HepG2 (cell line): ENCODE measurements around the gene FKBP8. TPM values are rescaled to one million over a fixed set of nuclear protein-coding genes. Genes with fewer than 3 reads are reported as not detected.

Source experiments
- ATAC-seq: fragments of 200-7000 bp; cut with Tn5 transposase; 3 replicates; pipeline ENCODE4 v1.9.1; 2020; ENCODE audit warnings: mild to moderate bottlenecking, moderate library complexity
- BruUV-seq: library from RNA; stranded (reverse); fragments of 400-500 nt; replicated peaks from 2 replicates; lab custom pipeline; 2021; lab: Mats Ljungman, UMichigan
- CTCF ChIA-PET: fragments of 300-600 bp; formaldehyde crosslinking; extraction: SDS; loops from one replicate; lab custom pipeline; 2021; ENCODE audit warnings: low total read pairs, inconsistent platforms, low intra/inter-chr PET ratio; lab: Yijun Ruan, JAX
- POLR2A ChIA-PET: fragments of 350-600 bp; sonication (Branson Sonifier 250); formaldehyde crosslinking; loops from one replicate; lab custom pipeline; 2020; ENCODE audit warnings: antibody characterized with exemption, inconsistent platforms; lab: Yijun Ruan, JAX
- DNase-seq: peaks from one replicate; pipeline ENCODE4 v3.0.0-alpha.2; 2015; ENCODE audit warnings: low spot score
- FAIRE-seq: peaks from 3 replicates; lab custom pipeline; 2011; peaks lifted over from hg19 to GRCh38; lab: Jason Lieb, UNC
- H2AFZ ChIP-seq: one replicate; pipeline ENCODE4 v1.6.1; 2011; ENCODE audit warnings: low read length, inconsistent platforms
- H3K27ac ChIP-seq: fragments of 300-600 bp; 3 replicates; pipeline ENCODE4 v1.8.0; 2011; ENCODE audit warnings: mixed run types, mild to moderate bottlenecking, mixed read lengths, low read length, inconsistent platforms; ENCODE audit not compliant: insufficient read depth; ENCODE audit errors: extremely low read length
- H3K27me3 ChIP-seq, 2 experiments: fragments of 200-600 bp in 1 of 2; 2 replicates in 1 of 2; 3 replicates in 1 of 2; pipeline versions ENCODE4 v1.6.0 to v1.8.0; 2011; ENCODE audit warnings: low read length in 2 of 2, mild to moderate bottlenecking in 2 of 2, moderate library complexity in 2 of 2, inconsistent platforms in 1 of 2; ENCODE audit not compliant: insufficient read depth in 2 of 2, control insufficient read depth in 1 of 2
- H3K36me3 ChIP-seq, 2 experiments: fragments of 200-600 bp in 1 of 2; replicated peaks in 1 of 2; 2 replicates in 1 of 2; 3 replicates in 1 of 2; pipeline versions ENCODE4 v1.5.1 to v1.8.0; 2011; ENCODE audit warnings: low read length in 2 of 2, inconsistent platforms in 1 of 2; ENCODE audit not compliant: insufficient read depth in 2 of 2, control insufficient read depth in 1 of 2
- H3K4me1 ChIP-seq: 2 replicates; pipeline ENCODE4 v1.5.1; 2012; ENCODE audit warnings: low read length, inconsistent platforms; ENCODE audit not compliant: insufficient read depth
- H3K4me2 ChIP-seq: 2 replicates; pipeline ENCODE4 v1.6.0; 2011; ENCODE audit warnings: low read depth, low read length, inconsistent platforms
- H3K4me3 ChIP-seq, 3 experiments: fragments of 200-600 bp in 1 of 3; sonication (generic), shearing (Covaris generic) in 1 of 3; replicated peaks in 1 of 3; 2 replicates each; pipeline ENCODE4 v1.5.1; 2011 to 2016; ENCODE audit warnings: low read length in 3 of 3, inconsistent platforms in 2 of 3, low read depth in 2 of 3, mild to moderate bottlenecking in 2 of 3, control low read depth in 1 of 3, mixed read lengths in 1 of 3; ENCODE audit not compliant: insufficient read depth in 1 of 3
- H3K79me2 ChIP-seq: one replicate; pipeline ENCODE4 v1.6.1; 2011; ENCODE audit warnings: low read length, inconsistent platforms; ENCODE audit not compliant: insufficient read depth
- H3K9ac ChIP-seq: 2 replicates; pipeline ENCODE4 v1.6.0; 2011; ENCODE audit warnings: mild to moderate bottlenecking, low read depth, low read length, inconsistent platforms; ENCODE audit not compliant: insufficient read depth
- H3K9me3 ChIP-seq: 2 replicates; pipeline ENCODE4 v1.5.1; 2012; ENCODE audit warnings: mild to moderate bottlenecking, low read length
- H4K20me1 ChIP-seq: 2 replicates; pipeline ENCODE4 v1.6.0; 2011; ENCODE audit warnings: inconsistent platforms, mild to moderate bottlenecking, low read length, moderate library complexity; ENCODE audit not compliant: insufficient read depth
- AGO2 ChIP-seq: fragments of 200-400 bp; formaldehyde crosslinking; optimal IDR thresholded peaks from 2 replicates; pipeline ENCODE3; 2017; ENCODE audit warnings: mild to moderate bottlenecking, low read depth, low read length, moderate library complexity
- HMG20A ChIP-seq: IDR thresholded peaks from 2 replicates; pipeline ENCODE4 v1.6.1; 2016; ENCODE audit warnings: borderline replicate concordance
- IKZF4 ChIP-seq: sonication (generic); formaldehyde crosslinking; IDR thresholded peaks from 2 replicates; pipeline ENCODE4 v1.5.1; 2020; ENCODE audit warnings: borderline replicate concordance, mild to moderate bottlenecking, low read depth, missing genetic modification reagents; ENCODE audit errors: not compliant biosample characterization
- JDP2 ChIP-seq: sonication (generic); formaldehyde crosslinking; IDR thresholded peaks from 2 replicates; pipeline ENCODE4 v1.8.1; 2022; ENCODE audit warnings: missing genetic modification reagents, borderline replicate concordance
- THAP8 ChIP-seq: sonication (generic); formaldehyde crosslinking; IDR thresholded peaks from 2 replicates; pipeline ENCODE4 v1.5.1; 2020; ENCODE audit warnings: missing genetic modification reagents, mild to moderate bottlenecking, borderline replicate concordance
- ZFP91 ChIP-seq: sonication (generic); formaldehyde crosslinking; IDR thresholded peaks from 2 replicates; pipeline ENCODE4 v1.9.0; 2022; ENCODE audit warnings: missing genetic modification reagents, mild to moderate bottlenecking, borderline replicate concordance
- ZHX2 ChIP-seq, 2 experiments: sonication (generic) in 1 of 2; formaldehyde crosslinking in 1 of 2; IDR thresholded peaks; 2 replicates each; pipeline versions ENCODE4 v1.6.1 to v1.9.0; 2014 to 2022; ENCODE audit warnings: antibody characterized with exemption in 1 of 2, borderline replicate concordance in 1 of 2, inconsistent platforms in 1 of 2, low read depth in 1 of 2, missing genetic modification reagents in 1 of 2
- ZNF232 ChIP-seq: sonication (generic); formaldehyde crosslinking; IDR thresholded peaks from 2 replicates; pipeline ENCODE4 v1.4.0; 2020; ENCODE audit warnings: missing genetic modification reagents, borderline replicate concordance
- ZNF282 ChIP-seq: fragments of 450-650 bp; IDR thresholded peaks from 2 replicates; pipeline ENCODE4 v1.6.1; 2018; ENCODE audit not compliant: partially characterized antibody
- ZNF501 ChIP-seq: sonication (generic); formaldehyde crosslinking; IDR thresholded peaks from 2 replicates; pipeline ENCODE4 v1.5.1; 2020; ENCODE audit warnings: mild to moderate bottlenecking, moderate library complexity, missing genetic modification reagents
- ZNF572 ChIP-seq: sonication (generic); formaldehyde crosslinking; IDR thresholded peaks from 2 replicates; pipeline ENCODE4 v1.5.1; 2020; ENCODE audit warnings: mild to moderate bottlenecking, missing genetic modification reagents
- ZNF883 ChIP-seq: sonication (generic); formaldehyde crosslinking; IDR thresholded peaks from 2 replicates; pipeline ENCODE4 v1.5.1; 2020; ENCODE audit warnings: mild to moderate bottlenecking, missing genetic modification reagents; ENCODE audit errors: not compliant biosample characterization
- WGBS: methylation state at CpG from one replicate; pipeline ENCODE4 v1.1.6; 2017; ENCODE audit warnings: low lambda C conversion rate; 5-methylcytosine and 5-hydroxymethylcytosine counted together
- in situ Hi-C: cut with HindIII; loops from 2 replicates; pipeline ENCODE4 v1.10.0; 2017; ENCODE audit warnings: low pct_unique_long_range_greater_than_20kb; ENCODE audit not compliant: extremely low pct_ligation_motif_present
- intact Hi-C: fragments of 100-400 bp; cut with micrococcal nuclease; formaldehyde crosslinking; loops from one replicate; pipeline ENCODE4 v1.10.0; 2022; ENCODE audit not compliant: unreplicated experiment
- polyA plus RNA-seq, 8 experiments: library from polyadenylated mRNA; depleted of rRNA in 3 of 8; stranded (reverse) in 7 of 8; unstranded in 1 of 8; fragments of >200 nt; fragmentation: Illumina TruSeq in 4 of 8; extraction: Trizol in 4 of 8; gene quantifications; 2 replicates each; pipeline versions ENCODE4 v1.2.1 to v1.2.3, GENCODE V29; 2011 to 2016; ENCODE audit warnings: low read depth in 4 of 8, missing spikeins in 1 of 8, mixed read lengths in 1 of 8; ENCODE audit not compliant: insufficient read depth in 1 of 8
- total RNA-seq, 5 experiments: library from RNA; depleted of rRNA; stranded (reverse); fragments of >200 nt; fragmentation: Illumina TruSeq; extraction: Trizol; gene quantifications; 2 replicates each; pipeline ENCODE4 v1.2.3, GENCODE V29; 2016; ENCODE audit warnings: low read depth in 1 of 5

Gene FKBP8
- total and polyA plus RNA-seq, 2 of the 13 experiments (the other 11 are each of a cell fraction or from before 2014, with no cell fraction given): 81.7 to 93.9 TPM

GRCh38 chr19:18503337-18503970, 39.9 kb downstream of the FKBP8 start:
- Histone ChIP-seq H3K4me1 (peaks cover 65% of the 10 kb centered on the region), H3K36me3 (peaks cover 0 to 6% of the 10 kb centered on the region in 2 experiments; a peak in 1 of 5 replicates), H3K79me2 (peaks cover 94% of the 10 kb centered on the region), H3K27ac (peak overlapping the region; percentile 51), H3K9ac (peak overlapping the region; percentile 18; the same call in 1 of the 2 replicates), H3K9me3 (no peaks in the 10 kb centered on the region), H2AFZ (no peak overlapping the region), H3K27me3 (no peaks in the 10 kb centered on the region), H4K20me1 (peaks cover 85% of the 10 kb centered on the region), H3K4me2 (peak overlapping the region; percentile 76), H3K4me3 (peak overlapping the region in 2 of 3 experiments; percentile 1 to 56; a peak in 2 of 6 replicates)
- no TSS peak for BruUV-seq
- WGBS: 78% methylated on average over 6 of the region's 15 CpGs
- in situ Hi-C loops (no loop called here), intact Hi-C loops (no loop called here)
- FAIRE-seq (no peak), ATAC-seq (no peak), DNase-seq (no peak)
- ChIA-PET POLR2A (interaction anchor here (1.2 to 2.2 kb wide), 6 partner anchors 10 to 86 kb away, joined by 4 to 16 read pairs (median 7); partner anchors contain the start of genes ELL and KXD1), CTCF (no interaction called here)
- TF ChIP-seq ZFP91 (CRISPR knock-in tag): 0 out of 2 replicates have a peak, but pooled peaks have one; percentile 25
- TF ChIP-seq ZNF501 (CRISPR knock-in tag): peak; percentile 70; the same call in 1 of the 2 replicates
- no peak for TF ChIP-seq ZNF282
- TF ChIP-seq ZNF232: 0 out of 2 replicates have a peak, but pooled peaks have one; percentile 32
- no peak for TF ChIP-seq ZHX2 (IDR thresholded peaks at IDR 0.05; ENCODE audit: low read depth)
- TF ChIP-seq ZHX2 (CRISPR knock-in tag; IDR thresholded peaks at IDR 0.05; ENCODE audit: borderline replicate concordance): no peak
- peak; percentile 25 for TF ChIP-seq ZNF883 (CRISPR knock-in tag)
- TF ChIP-seq IKZF4: peak; percentile 22
- peak; percentile 24 for TF ChIP-seq AGO2
- TF ChIP-seq JDP2: no peak
- TF ChIP-seq HMG20A (CRISPR knock-in tag): no peak
- 0 out of 2 replicates have a peak, but pooled peaks have one; percentile 38 for TF ChIP-seq THAP8
- 0 out of 2 replicates have a peak, but pooled peaks have one; percentile 29 for TF ChIP-seq ZNF572 (CRISPR knock-in tag)
